H1 (cell line): Measurements from ENCODE around the gene TMEM156. TPM values are rescaled to one million over a fixed set of nuclear protein-coding genes. Genes with fewer than 3 reads are reported as not detected.

ENCODE experiments used
- CTCF ChIA-PET: fragments of 300-600 bp; sonication (Branson Sonifier 250); formaldehyde crosslinking; loops from one replicate; lab custom pipeline; 2021; ENCODE audit not compliant: partially characterized antibody; lab: Charles Lee
- POLR2A ChIA-PET: fragments of 300-600 bp; sonication (Branson Sonifier 250); formaldehyde crosslinking; loops from one replicate; lab custom pipeline; 2021; ENCODE audit warnings: inconsistent platforms; ENCODE audit not compliant: partially characterized antibody; lab: Charles Lee
- DNase-seq, 2 experiments: peaks; one replicate each; pipeline versions ENCODE4 v3.0.0 to v3.0.0-alpha.2; 2010 to 2022; ENCODE audit warnings: low spot score in 2 of 2, low read depth in 1 of 2, mixed read lengths in 1 of 2
- FAIRE-seq: peaks from 2 replicates; lab custom pipeline; 2011; peaks lifted over from hg19 to GRCh38; lab: Jason Lieb, UNC
- H2AFZ ChIP-seq: 2 replicates; pipeline ENCODE4 v1.8.1; 2012; ENCODE audit warnings: low read length, inconsistent platforms
- H2AK5ac ChIP-seq: 2 replicates; pipeline ENCODE4 v1.6.1; 2013; ENCODE audit warnings: low read depth, low read length
- H2BK120ac ChIP-seq: replicated peaks from 2 replicates; pipeline ENCODE3; 2013; ENCODE audit warnings: low read depth, low read length, inconsistent platforms
- H2BK12ac ChIP-seq: 2 replicates; pipeline ENCODE4 v1.6.1; 2013; ENCODE audit warnings: low read depth, low read length
- H2BK15ac ChIP-seq: 2 replicates; pipeline ENCODE4 v1.6.1; 2013; ENCODE audit warnings: low read length
- H2BK20ac ChIP-seq: 2 replicates; pipeline ENCODE4 v1.6.1; 2013; ENCODE audit warnings: low read length
- H2BK5ac ChIP-seq: 2 replicates; pipeline ENCODE4 v1.6.1; 2013; ENCODE audit warnings: low read depth, low read length
- H3K14ac ChIP-seq: 2 replicates; pipeline ENCODE4 v1.6.1; 2013; ENCODE audit warnings: inconsistent platforms; ENCODE audit not compliant: insufficient read length
- H3K18ac ChIP-seq: 2 replicates; pipeline ENCODE4 v1.6.1; 2013; ENCODE audit warnings: low read length; ENCODE audit errors: extremely low read depth
- H3K23ac ChIP-seq: 2 replicates; pipeline ENCODE4 v1.6.1; 2013; ENCODE audit warnings: inconsistent platforms; ENCODE audit not compliant: insufficient read length
- H3K23me2 ChIP-seq: 2 replicates; pipeline ENCODE4 v1.6.1; 2013; ENCODE audit warnings: low read depth, low read length
- H3K27ac ChIP-seq: 2 replicates; pipeline ENCODE4 v1.6.1; 2011; ENCODE audit warnings: low read depth, low read length, inconsistent platforms
- H3K27me3 ChIP-seq, 4 experiments: replicated peaks in 1 of 4; 1 replicate in 1 of 4; 2 replicates in 3 of 4; pipeline versions ENCODE4 v1.6.1 to v1.8.1; 2011 to 2013; ENCODE audit warnings: low read length in 3 of 4, mild to moderate bottlenecking in 3 of 4, inconsistent platforms in 2 of 4, mixed read lengths in 2 of 4, moderate library complexity in 1 of 4; ENCODE audit not compliant: control insufficient read depth in 3 of 4, insufficient read depth in 3 of 4; ENCODE audit errors: extremely low read depth in 1 of 4
- H3K36me3 ChIP-seq, 4 experiments: 2 replicates each; pipeline versions ENCODE4 v1.6.1 to v1.8.1; 2011 to 2013; ENCODE audit warnings: mild to moderate bottlenecking in 4 of 4, low read length in 3 of 4, moderate library complexity in 2 of 4, control low read depth in 1 of 4, inconsistent platforms in 1 of 4; ENCODE audit not compliant: insufficient read depth in 4 of 4, control insufficient read depth in 2 of 4
- H3K4ac ChIP-seq: replicated peaks from 2 replicates; pipeline ENCODE3; 2013; ENCODE audit warnings: low read length, low read depth, mixed read lengths, inconsistent platforms; ENCODE audit not compliant: insufficient read length
- H3K4me1 ChIP-seq, 4 experiments: replicated peaks in 1 of 4; 1 replicate in 1 of 4; 2 replicates in 3 of 4; pipeline versions ENCODE4 v1.6.1 to v1.8.1; 2011 to 2013; ENCODE audit warnings: low read length in 3 of 4, inconsistent platforms in 2 of 4, mixed read lengths in 1 of 4; ENCODE audit not compliant: insufficient read depth in 4 of 4, control insufficient read depth in 3 of 4
- H3K4me2 ChIP-seq, 2 experiments: 2 replicates each; pipeline versions ENCODE4 v1.6.1 to v1.8.1; 2011 to 2013; ENCODE audit warnings: low read depth in 2 of 2, low read length in 2 of 2, control low read depth in 1 of 2, inconsistent platforms in 1 of 2, mild to moderate bottlenecking in 1 of 2; ENCODE audit not compliant: insufficient read depth in 1 of 2
- H3K4me3 ChIP-seq, 4 experiments: fragments of 200-600, 300-600 bp in 1 of 4; sonication (generic), shearing (Covaris generic), sonication (Bioruptor Twin) in 1 of 4; 2 replicates each; pipeline versions ENCODE4 v1.5.1 to v1.8.1; 2011 to 2016; ENCODE audit warnings: low read length in 4 of 4, low read depth in 3 of 4, control low read depth in 2 of 4, inconsistent platforms in 2 of 4, mild to moderate bottlenecking in 2 of 4, mixed read lengths in 1 of 4, moderate library complexity in 1 of 4; ENCODE audit not compliant: insufficient read depth in 2 of 4; ENCODE audit errors: extremely low read depth in 1 of 4
- H3K56ac ChIP-seq: replicated peaks from 2 replicates; pipeline ENCODE3; 2013; ENCODE audit warnings: low read depth, mild to moderate bottlenecking, mixed read lengths, low read length, inconsistent platforms; ENCODE audit not compliant: insufficient read length
- H3K79me1 ChIP-seq: 2 replicates; pipeline ENCODE4 v1.6.1; 2013; ENCODE audit warnings: low read depth, low read length, control low read depth
- H3K79me2 ChIP-seq, 2 experiments: 2 replicates each; pipeline versions ENCODE4 v1.6.1 to v1.8.1; 2012 to 2013; ENCODE audit warnings: low read length in 2 of 2, mild to moderate bottlenecking in 2 of 2, inconsistent platforms in 1 of 2; ENCODE audit not compliant: insufficient read depth in 2 of 2, control insufficient read depth in 1 of 2
- H3K9ac ChIP-seq, 4 experiments: replicated peaks in 1 of 4; 1 replicate in 1 of 4; 2 replicates in 3 of 4; pipeline versions ENCODE4 v1.6.1 to v1.8.1; 2011 to 2013; ENCODE audit warnings: low read depth in 3 of 4, low read length in 3 of 4, control low read depth in 2 of 4, mild to moderate bottlenecking in 2 of 4, moderate library complexity in 2 of 4, inconsistent platforms in 1 of 4; ENCODE audit errors: extremely low read depth in 1 of 4
- H3K9me3 ChIP-seq, 2 experiments: 2 replicates each; pipeline versions ENCODE4 v1.6.1 to v1.8.1; 2012 to 2013; ENCODE audit warnings: mild to moderate bottlenecking in 2 of 2, moderate library complexity in 2 of 2, control low read depth in 1 of 2, inconsistent platforms in 1 of 2, low read depth in 1 of 2, low read length in 1 of 2, mixed read lengths in 1 of 2; ENCODE audit not compliant: insufficient read depth in 2 of 2
- H4K20me1 ChIP-seq, 2 experiments: replicated peaks in 1 of 2; 2 replicates each; pipeline versions ENCODE3 to v1.8.1; 2011 to 2013; ENCODE audit warnings: inconsistent platforms in 2 of 2, low read length in 2 of 2, mild to moderate bottlenecking in 1 of 2; ENCODE audit not compliant: insufficient read depth in 2 of 2, control insufficient read depth in 1 of 2
- H4K5ac ChIP-seq: 2 replicates; pipeline ENCODE4 v1.6.1; 2013; ENCODE audit warnings: low read length, low read depth, mixed read lengths, inconsistent platforms; ENCODE audit not compliant: insufficient read length
- H4K8ac ChIP-seq: 2 replicates; pipeline ENCODE4 v1.8.0; 2013; ENCODE audit warnings: mild to moderate bottlenecking, moderate library complexity, low read length, inconsistent platforms; ENCODE audit not compliant: insufficient read depth; ENCODE audit errors: extremely low read depth
- H4K91ac ChIP-seq: replicated peaks from 2 replicates; pipeline ENCODE3; 2013; ENCODE audit warnings: low read length, mixed read lengths, inconsistent platforms; ENCODE audit not compliant: insufficient read length
- CHD1 ChIP-seq: IDR thresholded peaks from 2 replicates; pipeline ENCODE4 v1.6.1; 2012; ENCODE audit warnings: low read depth, low read length, improper control_type of control experiment
- CTBP2 ChIP-seq: IDR thresholded peaks from 2 replicates; pipeline ENCODE4 v1.7.0; 2011; ENCODE audit warnings: borderline replicate concordance, mild to moderate bottlenecking, moderate library complexity, mixed read lengths, low read length; ENCODE audit not compliant: insufficient read depth, insufficient read length
- KDM1A ChIP-seq: fragments of 200-600, 300-600 bp; sonication (generic); IDR thresholded peaks from 2 replicates; pipeline ENCODE4 v1.7.1; 2016; ENCODE audit warnings: mild to moderate bottlenecking, low read length, borderline replicate concordance
- MAFK ChIP-seq: IDR thresholded peaks from 2 replicates; pipeline ENCODE4 v1.6.1; 2012; ENCODE audit warnings: low read depth, mild to moderate bottlenecking, improper control_type of control experiment, low read length
- NRF1 ChIP-seq: IDR thresholded peaks from 2 replicates; pipeline ENCODE4 v1.6.1; 2011; ENCODE audit warnings: mild to moderate bottlenecking, low read depth, low read length, improper control_type of control experiment
- SIX5 ChIP-seq: IDR thresholded peaks from 2 replicates; pipeline ENCODE4 v1.6.1; 2011; ENCODE audit warnings: mild to moderate bottlenecking, low read depth, low read length
- SUZ12 ChIP-seq: fragments of 200-600 bp; sonication (generic); IDR thresholded peaks from 2 replicates; pipeline ENCODE4 v1.6.1; 2012; ENCODE audit warnings: mild to moderate bottlenecking, inconsistent platforms, low read length, moderate library complexity, mixed read lengths
- TAF7 ChIP-seq: optimal IDR thresholded peaks from 2 replicates; pipeline ENCODE3; 2011; ENCODE audit warnings: low read depth, mild to moderate bottlenecking, inconsistent platforms, low read length, moderate library complexity, borderline replicate concordance
- YY1 ChIP-seq: IDR thresholded peaks from 2 replicates; pipeline ENCODE4 v1.6.1; 2011; ENCODE audit warnings: low read depth, mild to moderate bottlenecking, low read length
- ZNF274 ChIP-seq: IDR thresholded peaks from 2 replicates; pipeline ENCODE4 v1.7.0; 2012; ENCODE audit warnings: low read length, borderline replicate concordance; ENCODE audit errors: extremely low read depth
- WGBS, 2 experiments: shearing (Covaris generic) in 1 of 2; methylation state at CpG; one replicate each; pipeline versions ENCODE4 v1.1.6 to v1.1.7; 2013 to 2015; ENCODE audit warnings: low lambda C conversion rate in 2 of 2, mixed read lengths in 2 of 2, inconsistent platforms in 1 of 2, low coverage in 1 of 2, missing lambda C conversion rate in 1 of 2; ENCODE audit not compliant: insufficient replicate concordance in 2 of 2, insufficient coverage in 1 of 2, insufficient read length in 1 of 2; ENCODE audit errors: extremely low coverage in 1 of 2, missing lambda C conversion rate in 1 of 2; 5-methylcytosine and 5-hydroxymethylcytosine counted together
- polyA plus RNA-seq, 7 experiments: library from polyadenylated mRNA; depleted of rRNA in 3 of 7; stranded (reverse) in 5 of 7; unstranded in 2 of 7; fragments of >200 nt in 5 of 7; fragments of 200-250 nt in 2 of 7; gene quantifications; 1 replicate in 5 of 7; 2 replicates in 1 of 7; 4 replicates in 1 of 7; pipeline versions ENCODE4 v1.2.1 to v1.2.3, GENCODE V29; 2011 to 2013; ENCODE audit warnings: missing spikeins in 2 of 7, mixed read lengths in 2 of 7
- total RNA-seq: library from RNA; stranded (reverse); fragmentation: NEBNext Ultra II Directional; extraction: Animal tissue kit (Norgen Biotek cat#: 25700); gene quantifications from 2 replicates; pipeline ENCODE4 v1.2.1, GENCODE V29; 2021
- TF ChIP-seq, protein P1 (sequence below): IDR thresholded peaks from 2 replicates; pipeline ENCODE4 v1.6.1; 2011; ENCODE audit warnings: low read length, improper control_type of control experiment

Gene TMEM156
- total and polyA plus RNA-seq, 2 of the 8 experiments (the other 6 are each of a cell fraction or from before 2014, with no cell fraction given) = not detected

DNA sequence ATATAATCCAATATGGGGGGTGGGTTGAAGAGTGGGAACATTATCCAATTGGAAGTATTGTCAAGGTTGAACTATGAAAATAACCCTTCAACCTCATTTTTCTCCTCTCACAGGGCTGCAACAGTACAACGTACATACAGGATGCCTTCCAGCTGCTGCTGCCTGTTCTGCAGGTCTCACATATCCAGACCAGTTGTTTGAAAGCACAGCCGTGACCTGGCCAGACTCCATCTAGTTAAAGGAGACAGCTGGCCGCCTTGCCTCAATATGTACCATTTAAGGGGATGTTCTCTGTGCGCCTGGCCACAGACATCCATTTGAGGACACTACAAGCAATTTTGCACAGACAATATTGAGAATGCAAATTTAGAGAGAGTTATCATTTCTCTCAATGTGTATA, 88.9 kb downstream of the TMEM156 start:
- H3K36me3 ChIP-seq = no peaks in the 10 kb centered on the region
- H4K8ac ChIP-seq = no peak overlapping the region; the same call in 1 of the 2 replicates
- H2BK12ac ChIP-seq = no peak overlapping the region
- no peak overlapping the region for H3K4me2 ChIP-seq
- ChIA-PET POLR2A (no interaction called here), CTCF (no interaction called here)
- H3K27me3 ChIP-seq = no peaks in the 10 kb centered on the region
- TF ChIP-seq SIX5 (no peak), SUZ12 (no peak), NRF1 (no peak), CTBP2 (no peak), MAFK (no peak), ZNF274 (no peak), CHD1 (no peak), YY1 (no peak), TAF7 (no peak), KDM1A (no peak)
- TF ChIP-seq, protein P1, sequence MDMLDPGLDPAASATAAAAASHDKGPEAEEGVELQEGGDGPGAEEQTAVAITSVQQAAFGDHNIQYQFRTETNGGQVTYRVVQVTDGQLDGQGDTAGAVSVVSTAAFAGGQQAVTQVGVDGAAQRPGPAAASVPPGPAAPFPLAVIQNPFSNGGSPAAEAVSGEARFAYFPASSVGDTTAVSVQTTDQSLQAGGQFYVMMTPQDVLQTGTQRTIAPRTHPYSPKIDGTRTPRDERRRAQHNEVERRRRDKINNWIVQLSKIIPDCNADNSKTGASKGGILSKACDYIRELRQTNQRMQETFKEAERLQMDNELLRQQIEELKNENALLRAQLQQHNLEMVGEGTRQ = no peak
- WGBS, 2 experiments = 90% methylated on average over 4 of the region's 4 CpGs; no CpG with 5 or more reads in 1 of the 2 experiments
- H2AK5ac ChIP-seq = no peak overlapping the region
- no peak overlapping the region for H2BK5ac ChIP-seq
- no peak overlapping the region for H3K23ac ChIP-seq
- no peak overlapping the region for H3K27ac ChIP-seq
- no peak overlapping the region for H4K91ac ChIP-seq
- H3K9ac ChIP-seq = no peak overlapping the region
- H2BK120ac ChIP-seq = no peak overlapping the region
- no peaks in the 10 kb centered on the region for H3K79me2 ChIP-seq
- no peaks in the 10 kb centered on the region for H3K4me1 ChIP-seq
- no peaks in the 10 kb centered on the region for H3K9me3 ChIP-seq
- H4K5ac ChIP-seq = no peak overlapping the region
- FAIRE-seq = no peak
- H3K4ac ChIP-seq = no peak overlapping the region
- no peak overlapping the region for H3K18ac ChIP-seq
- DNase-seq = no peak
- H3K79me1 ChIP-seq = no peaks in the 10 kb centered on the region
- no peak overlapping the region for H2AFZ ChIP-seq
- H2BK20ac ChIP-seq = no peak overlapping the region
- no peak overlapping the region for H2BK15ac ChIP-seq
- no peak overlapping the region for H3K56ac ChIP-seq
- H3K4me3 ChIP-seq = no peak overlapping the region
- H4K20me1 ChIP-seq = no peaks in the 10 kb centered on the region
- no peak overlapping the region for H3K14ac ChIP-seq
- no peaks in the 10 kb centered on the region for H3K23me2 ChIP-seq
